Measurements from ENCODE around the gene MAD1L1.

MAD1L1 gene

DNA sequence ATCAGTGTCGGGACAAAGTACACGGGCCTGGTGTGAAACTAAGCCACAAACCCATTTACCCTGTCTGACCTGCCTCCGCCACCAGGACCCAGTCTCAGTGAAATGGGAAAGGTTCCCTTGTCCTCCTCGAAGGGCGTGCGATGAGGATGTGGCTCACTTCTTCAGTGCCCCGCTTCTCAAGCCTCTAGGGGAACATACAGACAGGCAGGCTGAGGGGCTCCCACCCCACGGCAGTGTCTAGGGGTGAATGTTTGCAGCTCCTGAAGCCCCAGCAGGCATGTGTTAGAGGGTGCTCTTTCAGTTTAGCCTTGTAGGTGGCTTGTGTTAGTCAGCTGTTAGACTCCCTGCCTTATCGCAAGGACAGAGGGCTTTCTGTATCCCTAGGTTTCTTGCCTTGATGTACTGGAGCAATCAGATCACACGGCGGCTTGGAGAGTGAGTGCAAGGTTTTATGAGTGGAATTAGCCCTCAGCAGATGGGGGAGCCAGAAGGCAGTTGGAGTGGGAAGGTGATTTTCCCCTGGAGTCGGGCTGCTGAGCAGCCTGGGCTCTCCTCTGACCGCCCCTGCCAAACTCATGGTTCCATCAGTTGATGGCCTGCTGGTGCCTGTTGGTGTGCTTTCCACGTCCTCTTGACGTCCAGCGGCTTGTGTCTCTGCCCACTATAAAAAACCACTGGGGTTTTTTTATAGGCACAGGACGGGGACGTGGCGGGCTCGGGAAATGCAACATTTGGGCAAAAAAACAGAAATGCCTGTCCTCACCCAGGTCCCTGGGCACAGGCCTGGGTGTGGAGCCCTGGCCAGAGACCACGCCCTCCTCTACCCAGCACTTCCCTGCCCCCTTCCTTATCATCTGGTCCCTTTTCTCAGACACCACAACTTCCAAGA is 10.0 kb upstream of the MAD1L1 start:
- DNase-seq (ENCODE audit: low spot score), result peak; percentile 37

DNA sequence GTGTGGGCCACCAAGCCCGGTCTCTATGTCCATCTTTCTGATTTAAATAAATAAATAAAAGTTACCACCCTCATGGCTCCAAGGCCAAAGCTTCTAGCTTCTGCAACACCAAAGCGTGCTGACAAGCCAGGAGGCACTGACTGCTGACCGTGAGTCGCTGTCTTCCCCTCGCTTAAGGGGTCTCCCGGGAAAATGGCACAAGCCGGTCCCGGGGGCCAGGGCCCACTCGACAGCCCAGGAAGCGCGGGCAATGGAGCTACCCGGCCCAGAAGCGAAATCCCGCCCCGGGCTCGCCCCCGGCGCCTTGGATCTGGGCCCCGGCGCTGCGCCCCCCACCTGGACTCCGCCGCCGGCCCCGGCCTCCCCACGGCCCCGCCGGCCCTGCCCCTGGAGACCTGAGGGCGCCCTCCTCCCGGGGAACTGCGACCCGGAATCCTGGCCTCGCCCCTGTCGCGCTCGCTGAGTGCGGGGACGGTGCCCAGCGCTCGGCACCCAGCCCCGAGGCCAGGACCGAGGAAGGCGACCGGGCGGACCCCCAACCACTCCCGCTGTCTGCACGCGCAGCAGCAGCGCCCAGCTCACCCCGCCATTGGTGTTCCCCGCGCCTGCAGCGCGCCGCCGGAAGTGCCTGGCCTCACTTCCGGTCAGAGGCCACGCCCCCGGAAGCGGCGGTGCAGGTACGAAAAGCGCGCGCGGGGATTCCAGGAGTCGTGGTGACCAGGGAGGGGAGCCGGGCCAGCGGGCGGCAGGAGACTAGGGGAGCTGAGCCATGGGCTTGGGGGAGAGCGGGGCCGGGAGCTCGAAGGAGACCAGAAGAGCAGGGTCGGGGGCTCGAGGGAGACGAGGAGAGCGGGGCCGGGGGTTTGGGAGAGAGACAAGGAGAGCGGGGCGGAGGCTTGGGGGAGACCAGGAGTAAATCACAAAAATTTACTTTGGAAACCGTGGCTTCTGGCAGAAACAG is 9.1 kb upstream of the MAD1L1 start, which contains the start of the genes MRM2 and NUDT1:
MRM2 (minus strand) TSS at position 626 of the 961 bp plus-strand sequence; CDS start at position 590, 36 bp downstream.
NUDT1 (plus strand) TSS at position 647 of the 961 bp plus-strand sequence. CDS start 2,349 bp downstream, outside the sequence.
- DNase-seq (ENCODE audit: low spot score), result peak; percentile 86

DNA sequence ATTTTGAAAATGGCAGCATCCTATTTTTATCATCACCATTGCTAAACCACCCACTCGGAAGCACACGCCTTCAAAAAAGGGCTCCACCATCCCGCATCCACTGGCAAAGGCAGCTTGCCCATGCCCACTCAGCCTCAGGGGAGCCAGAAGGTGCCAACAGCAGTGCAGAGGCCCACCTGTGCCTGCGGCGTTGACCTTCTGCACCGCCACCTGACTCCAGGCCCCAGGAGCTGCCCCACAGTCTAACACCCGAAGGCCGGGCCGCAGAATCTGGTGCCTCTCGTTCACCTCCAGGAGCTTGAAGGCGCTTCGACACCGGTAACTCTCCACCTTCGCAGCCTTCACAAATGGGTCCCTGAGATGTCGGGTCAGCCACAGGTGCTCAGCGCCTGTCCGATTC is 6.5 kb upstream of the MAD1L1 start:
- DNase-seq (ENCODE audit: low spot score), result no peak

DNA sequence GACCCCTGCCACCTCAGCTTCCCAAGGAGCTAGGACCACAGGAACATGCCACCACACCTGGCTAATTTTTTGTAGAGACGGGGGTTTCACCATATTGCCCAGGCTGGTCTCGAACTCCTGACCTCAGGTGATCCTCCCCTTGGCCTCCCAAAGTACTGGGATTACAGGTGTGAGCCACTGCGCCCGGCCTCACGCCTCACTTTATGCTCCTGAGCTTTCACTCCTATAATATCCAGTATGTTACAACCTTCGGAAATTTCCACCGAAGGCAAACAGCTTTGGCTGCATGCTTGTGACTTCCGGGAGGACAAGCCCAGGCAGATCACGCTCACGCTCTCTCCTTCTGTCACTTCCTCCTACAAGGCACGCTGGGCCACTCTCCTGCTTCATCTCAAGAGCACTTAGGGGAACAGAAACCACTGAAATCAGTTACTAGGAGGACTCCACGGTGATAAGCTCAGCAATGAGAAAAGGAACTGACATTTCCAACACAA is 4.4 kb upstream of the MAD1L1 start:
- DNase-seq (ENCODE audit: low spot score), result no peak

DNA sequence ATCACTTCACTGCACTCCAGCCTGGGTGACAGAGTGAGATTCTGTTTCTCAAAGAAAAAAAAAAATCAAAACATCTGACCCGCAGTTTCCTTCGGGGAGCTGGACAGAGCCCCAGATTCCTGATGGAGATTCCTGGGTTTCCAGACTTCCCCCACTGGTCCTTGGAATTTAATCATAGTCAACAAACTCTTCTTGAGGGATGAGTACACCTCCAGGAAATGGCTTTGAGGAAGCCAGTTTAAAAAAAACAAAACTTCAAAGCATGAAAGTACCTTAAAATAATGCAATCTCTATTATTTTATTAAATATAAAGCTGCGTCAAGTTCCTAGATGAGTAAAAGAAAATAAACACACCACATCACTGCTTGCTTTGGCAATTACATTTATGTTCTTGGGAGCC is 1.2 kb upstream of the MAD1L1 start:
- DNase-seq (ENCODE audit: low spot score), result no peak

DNA sequence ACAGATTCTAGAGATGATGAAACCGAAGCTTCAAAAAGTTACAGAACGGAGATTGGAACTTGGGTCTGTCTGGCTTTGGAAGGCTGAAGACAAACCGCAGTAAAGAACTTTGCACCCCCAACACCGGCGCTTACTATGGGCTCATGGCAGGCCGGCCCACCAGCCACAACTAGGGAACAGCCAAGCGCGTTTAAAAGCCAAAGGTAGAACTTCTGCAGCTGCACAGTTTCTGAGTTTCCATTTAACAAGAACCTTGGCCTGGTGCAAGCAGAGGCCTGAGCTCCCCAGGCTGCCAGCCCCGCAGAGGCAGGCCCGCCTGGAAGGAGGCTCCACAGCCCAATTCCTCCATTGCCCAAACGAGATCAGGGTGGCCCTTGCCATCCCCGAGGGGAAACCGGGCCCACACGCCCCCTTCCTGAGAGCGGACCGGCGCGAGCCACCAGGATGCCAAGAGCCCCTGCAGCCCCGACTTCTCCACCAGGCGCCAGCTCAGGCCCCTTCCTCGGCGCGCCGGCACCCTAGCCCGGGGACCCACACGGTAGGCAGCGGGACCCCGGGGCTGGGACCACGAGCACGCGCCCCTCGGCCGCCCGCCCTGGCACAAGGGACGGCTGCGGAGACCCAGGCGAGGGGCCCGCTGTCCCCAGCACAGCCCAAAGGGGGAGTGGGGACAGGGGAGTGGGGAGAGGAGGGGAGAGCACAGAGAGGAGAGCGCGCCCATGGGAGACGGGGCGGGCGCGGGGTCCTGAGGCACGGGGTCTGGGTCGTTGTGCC is 566 bp downstream of the MAD1L1 start:
- DNase-seq (ENCODE audit: low spot score), result no peak

DNA sequence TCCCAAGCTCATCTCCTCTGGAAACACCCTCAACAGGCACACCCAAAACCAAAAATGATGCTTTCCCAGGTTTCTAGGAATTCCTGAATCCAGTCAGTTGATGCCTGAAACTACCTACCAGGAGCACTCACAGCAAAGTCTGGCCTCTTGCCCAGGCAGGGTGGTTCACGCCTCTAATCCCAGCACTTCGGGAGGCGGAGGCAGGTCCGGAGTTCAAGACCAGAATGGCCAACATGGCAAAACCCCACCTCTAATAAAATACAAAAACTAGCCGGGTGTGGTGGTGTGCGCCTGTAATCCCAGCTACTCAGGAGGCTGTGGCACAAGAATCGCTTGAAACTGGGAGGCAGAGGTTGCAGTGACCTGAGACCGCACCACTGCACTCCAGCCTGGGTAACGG is 1.9 kb downstream of the MAD1L1 start:
- DNase-seq (ENCODE audit: low spot score), result no peak

DNA sequence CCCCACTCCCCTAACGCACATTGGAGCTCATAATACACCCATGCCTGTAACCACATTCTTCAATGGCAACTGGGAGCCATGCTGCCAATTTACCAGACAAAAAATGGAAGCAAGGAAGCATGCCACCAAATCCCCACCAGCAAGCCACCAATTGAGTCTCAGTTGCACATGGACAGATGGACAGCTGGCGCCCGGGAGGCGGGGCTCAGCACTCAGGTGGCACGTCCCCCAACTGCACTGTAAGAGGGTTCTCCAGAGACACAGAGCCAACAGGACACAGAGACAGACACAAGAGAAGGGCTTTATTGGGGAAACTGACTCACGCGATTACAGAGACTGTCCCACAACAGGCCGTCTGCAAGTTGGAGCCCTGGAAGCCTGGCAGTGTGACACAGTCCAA is 2.5 kb downstream of the MAD1L1 start:
- DNase-seq (ENCODE audit: low spot score), result no peak

DNA sequence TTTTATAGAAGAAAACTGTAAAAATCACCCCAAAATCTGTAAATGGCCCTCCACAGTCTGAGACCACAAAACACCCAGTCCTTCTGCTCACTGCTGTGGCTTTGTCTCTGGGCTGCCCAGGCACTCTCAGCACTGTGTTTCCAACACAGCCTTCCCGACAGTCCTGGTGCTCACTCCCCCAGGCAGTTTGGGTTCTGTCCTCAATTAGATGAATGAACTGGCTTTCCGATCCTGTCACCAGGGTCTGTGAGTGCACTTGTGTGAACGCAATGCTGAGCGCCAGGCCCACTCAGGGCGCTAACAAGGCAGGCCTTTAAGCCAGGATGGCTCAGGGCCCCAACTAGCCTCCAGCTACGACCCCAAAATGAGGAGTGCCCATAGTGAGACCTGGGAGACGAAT is 3.3 kb downstream of the MAD1L1 start:
- DNase-seq (ENCODE audit: low spot score), result no peak

DNA sequence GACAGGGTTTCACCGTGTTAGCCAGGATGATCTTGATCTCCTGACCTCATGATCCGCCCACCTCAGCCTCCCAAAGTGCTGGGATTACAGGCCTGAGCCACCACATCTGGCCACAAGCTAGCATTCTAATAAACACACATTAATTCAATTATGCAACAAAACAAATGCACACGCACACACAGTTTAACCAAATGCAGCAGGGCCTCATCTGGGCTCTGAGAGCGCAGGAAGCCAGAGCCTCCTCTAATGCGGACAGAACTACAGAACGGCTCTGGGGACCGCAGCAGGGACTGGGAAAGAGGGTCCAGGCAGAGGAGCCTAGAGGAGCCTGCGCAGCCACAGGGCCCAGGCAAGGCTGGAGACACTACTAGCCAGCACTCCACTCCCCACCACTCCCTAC is 3.8 kb downstream of the MAD1L1 start:
- no peak for DNase-seq (ENCODE audit: low spot score)

DNA sequence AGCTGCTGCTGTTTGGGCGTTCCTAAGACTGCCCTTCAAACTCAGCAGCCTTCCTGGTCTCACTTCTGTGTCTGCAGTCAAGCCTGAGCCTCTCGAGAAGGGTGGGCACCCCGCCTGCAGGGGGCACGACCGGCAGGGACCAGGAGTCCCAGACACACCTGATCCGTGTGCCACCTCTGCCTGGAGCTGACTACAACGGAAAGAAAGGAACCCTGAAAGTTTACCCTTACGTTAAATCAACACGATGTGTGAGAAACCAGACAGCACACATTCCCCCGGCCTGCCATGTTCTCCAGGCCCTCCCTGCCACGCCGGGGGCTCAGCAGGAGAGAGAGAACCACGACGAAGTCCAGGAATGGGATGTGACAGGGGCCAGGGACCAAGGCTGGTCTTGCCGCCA is 5.0 kb downstream of the MAD1L1 start:
- no peak for DNase-seq (ENCODE audit: low spot score)

DNA sequence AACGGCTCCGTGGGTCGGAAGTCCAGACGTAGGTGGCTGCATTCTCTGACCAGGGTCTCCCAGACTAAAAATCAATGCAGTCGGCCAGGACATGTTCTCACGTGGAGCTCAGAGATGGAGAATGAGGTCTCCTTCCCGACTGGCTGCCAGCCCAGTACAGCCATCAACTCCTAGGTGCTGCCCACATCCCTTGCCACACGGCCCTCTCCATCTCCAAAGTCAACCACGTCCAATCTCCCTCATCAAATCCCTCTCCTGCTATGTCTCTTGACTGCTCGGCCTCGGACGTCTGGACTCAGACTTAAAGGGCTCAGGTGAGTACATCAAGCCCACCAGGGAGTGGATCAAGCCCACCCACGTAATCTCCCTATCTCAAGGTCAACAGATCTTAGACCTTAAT is 6.9 kb downstream of the MAD1L1 start:
- no peak for DNase-seq (ENCODE audit: low spot score)

DNA sequence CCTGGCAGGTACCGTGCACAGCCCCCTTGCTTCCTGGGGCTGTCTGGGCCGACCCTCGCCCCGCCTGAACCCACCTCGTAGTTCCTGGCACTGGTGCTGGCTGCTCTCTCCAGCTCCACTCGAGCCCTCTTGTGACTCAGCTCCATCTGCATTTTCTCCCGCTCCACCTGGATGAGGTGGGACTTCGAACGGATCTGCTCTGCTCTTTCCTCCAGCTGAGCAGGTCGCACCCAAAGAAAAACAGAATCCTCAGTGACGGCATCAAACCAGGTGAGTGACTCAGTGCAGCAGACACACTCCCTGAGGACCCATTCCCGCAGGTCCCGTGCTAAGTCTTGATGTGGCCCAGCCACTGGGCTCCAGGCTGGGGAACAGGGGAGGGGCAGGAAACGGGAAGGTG is 7.4 kb downstream of the MAD1L1 start:
- no peak for DNase-seq (ENCODE audit: low spot score)

DNA sequence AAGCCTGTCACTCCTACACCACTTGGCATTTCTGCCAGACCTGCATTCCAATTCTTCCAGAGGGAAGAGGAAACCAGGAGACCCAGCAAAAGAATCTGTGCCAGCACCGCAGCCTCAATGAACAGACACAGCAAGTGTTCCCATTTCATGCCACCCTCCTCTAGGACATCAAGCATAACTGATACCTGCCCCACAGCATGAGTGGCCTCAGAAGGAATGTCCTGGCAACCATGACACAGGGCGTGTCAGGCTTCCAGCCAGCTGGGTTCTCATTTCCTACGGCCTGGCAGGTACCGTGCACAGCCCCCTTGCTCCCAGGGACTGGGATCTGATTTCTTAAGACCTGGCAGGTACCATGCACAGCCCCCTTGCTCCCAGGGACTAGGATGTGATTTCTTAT is 7.8 kb downstream of the MAD1L1 start:
- DNase-seq (ENCODE audit: low spot score), result no peak

DNA sequence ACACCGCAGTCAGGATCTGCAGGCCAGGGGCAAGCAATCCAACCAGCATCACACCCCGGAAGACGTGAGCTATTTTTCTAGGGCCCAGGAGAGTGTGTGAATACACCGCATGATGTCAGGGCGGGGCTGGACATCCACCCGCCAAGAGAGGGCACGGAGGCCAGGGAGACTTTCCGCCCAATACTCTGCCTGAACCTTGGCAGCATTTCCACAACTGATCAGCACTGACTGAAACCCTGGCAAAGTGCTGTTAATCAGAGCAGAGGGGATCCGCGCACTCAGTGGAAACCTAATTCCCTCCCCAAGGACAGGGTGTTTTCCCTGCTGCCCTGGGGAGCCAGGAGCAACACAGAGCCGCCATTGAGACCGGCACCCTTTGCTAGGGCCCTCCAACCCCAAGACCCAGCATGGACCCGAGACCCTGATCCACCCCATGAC is 8.2 kb downstream of the MAD1L1 start:
- DNase-seq (ENCODE audit: low spot score), result no peak

DNA sequence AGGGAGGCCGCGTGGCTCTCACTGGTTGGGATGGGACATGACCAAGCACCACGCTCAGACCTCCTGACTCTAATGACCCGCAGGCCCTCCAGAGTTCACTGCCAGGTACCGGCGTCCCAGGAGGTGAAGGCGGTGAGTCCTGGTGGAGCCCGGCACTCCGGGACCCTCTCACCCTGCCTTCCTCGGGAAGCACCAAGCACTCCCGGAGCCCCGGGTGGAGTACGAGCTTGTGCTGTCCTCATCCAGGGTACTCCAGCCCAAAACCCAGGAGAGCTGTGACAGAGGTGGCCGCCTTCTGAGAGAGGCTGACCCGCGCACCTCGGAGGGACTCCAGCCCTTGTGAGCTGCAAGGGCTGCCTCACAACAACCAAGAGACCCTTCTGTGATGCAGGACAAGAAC is 9.4 kb downstream of the MAD1L1 start:
- DNase-seq (ENCODE audit: low spot score), result no peak

DNA sequence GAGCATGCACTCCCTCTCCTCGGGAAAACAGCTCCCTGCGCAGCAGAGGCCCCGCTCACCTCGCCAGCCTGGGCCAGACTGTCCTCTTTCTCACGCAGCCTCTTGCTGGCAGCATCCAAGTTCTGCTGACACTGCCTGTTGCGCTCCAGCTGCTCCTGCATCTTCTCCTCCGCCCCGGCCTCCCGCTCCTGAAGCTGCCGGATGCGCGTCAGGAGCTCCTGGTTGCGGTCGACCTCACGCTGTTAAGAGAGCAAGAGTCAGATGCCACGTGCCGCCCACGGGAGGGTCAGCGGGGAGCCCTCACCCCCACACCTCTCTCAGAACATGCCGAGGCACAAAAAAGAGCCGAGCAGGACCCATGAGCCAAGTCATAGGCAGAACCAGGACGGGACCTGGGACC is 10.2 kb downstream of the MAD1L1 start:
- DNase-seq (ENCODE audit: low spot score), result no peak

DNA sequence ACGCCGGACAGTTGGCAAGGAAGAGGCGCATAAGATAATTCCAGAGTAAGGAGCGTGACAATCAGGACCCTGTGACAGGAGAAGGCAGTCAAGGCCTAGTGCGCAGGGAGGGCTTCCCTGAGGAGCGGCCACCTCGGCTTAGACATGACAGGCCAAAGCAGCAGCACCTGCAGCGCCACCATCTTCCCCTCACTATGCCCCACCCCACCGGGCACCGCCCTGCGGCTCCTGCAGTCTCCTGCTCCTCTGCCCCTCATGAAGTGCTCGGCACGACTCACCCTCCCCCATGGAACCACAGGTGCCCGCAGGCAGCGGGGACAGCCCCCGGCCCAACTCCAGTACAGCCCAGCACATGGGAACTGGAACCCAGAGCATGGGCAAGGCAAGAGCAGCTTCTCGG is 11.8 kb downstream of the MAD1L1 start:
- DNase-seq (ENCODE audit: low spot score), result no peak

DNA sequence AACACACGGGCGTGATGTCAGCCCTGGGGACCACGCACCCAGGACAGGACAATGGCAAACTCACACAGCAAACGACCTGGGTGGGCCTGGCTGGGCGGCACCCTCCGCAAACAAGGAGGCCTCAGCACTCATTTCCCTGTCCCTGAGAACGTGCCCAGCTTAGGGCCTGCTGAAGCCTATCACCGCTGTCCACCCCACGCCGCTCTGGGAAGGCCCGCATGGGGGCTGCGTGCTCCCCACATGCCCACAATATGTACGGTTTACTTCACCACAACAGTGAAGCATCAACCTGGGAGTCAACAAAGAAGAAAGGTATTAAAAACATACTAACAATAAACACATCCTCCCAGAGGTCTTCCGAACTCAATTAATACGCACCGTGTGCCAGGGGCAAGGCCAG is 12.2 kb downstream of the MAD1L1 start:
- DNase-seq (ENCODE audit: low spot score), result no peak

DNA sequence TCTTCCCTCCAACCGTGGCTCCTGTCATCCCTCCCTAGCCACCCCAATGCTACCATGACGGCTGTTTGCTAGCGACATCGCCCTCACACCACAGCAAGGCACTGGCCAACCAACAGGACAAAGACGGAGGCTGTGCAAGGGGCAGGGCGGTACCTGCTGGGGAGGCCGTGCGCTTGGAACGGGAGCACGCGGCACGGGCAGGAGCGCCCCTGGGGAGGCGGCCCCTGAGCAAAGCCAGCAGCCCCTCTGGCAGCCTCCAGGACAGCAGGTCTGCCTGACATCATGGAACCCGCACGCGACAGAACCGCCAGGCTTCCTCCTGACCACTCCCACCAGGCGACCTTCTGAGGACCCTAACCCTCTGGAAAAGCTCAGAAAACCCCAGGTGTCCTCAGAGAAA is 12.7 kb downstream of the MAD1L1 start:
- DNase-seq (ENCODE audit: low spot score), result no peak

DNA sequence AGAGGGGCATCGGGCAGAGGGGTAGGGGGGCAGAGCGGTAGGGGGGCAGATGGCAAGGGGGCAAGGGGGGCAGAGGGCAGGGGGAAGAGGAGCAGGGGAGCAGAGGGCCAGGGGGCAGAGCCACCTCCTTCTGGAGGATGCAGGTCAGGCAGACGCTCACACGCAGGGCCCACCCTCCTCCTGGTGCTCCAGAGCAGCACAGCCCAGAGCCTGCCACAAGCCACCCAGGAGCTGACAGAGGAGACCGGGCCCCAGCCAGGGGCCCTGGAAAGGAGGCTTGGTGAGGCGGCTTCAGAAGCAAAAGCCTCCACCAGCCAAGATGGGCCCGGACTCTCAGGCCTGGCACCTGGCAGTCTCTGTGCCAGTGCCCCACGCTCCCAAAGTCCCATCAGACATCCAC is 13.1 kb downstream of the MAD1L1 start:
- DNase-seq (ENCODE audit: low spot score), result no peak
